VCaP (cell line): ENCODE measurements around the gene COL11A2.
"Not testable (repeated sequence)": the region's sequence is repeated elsewhere in the genome, so short reads cannot be mapped to it uniquely, and the experiment has no call there.

Experiments
- H3K27ac ChIP-seq: fragments of 450-650 bp; 2 replicates; pipeline ENCODE4 v1.5.1; 2017
- TF ChIP-seq, protein P1 (sequence below): fragments of 450-650 bp; conservative IDR thresholded peaks from 2 replicates; pipeline ENCODE4 v1.5.1; 2017; ENCODE audit warnings: mild to moderate bottlenecking, moderate library complexity

COL11A2 gene

DNA sequence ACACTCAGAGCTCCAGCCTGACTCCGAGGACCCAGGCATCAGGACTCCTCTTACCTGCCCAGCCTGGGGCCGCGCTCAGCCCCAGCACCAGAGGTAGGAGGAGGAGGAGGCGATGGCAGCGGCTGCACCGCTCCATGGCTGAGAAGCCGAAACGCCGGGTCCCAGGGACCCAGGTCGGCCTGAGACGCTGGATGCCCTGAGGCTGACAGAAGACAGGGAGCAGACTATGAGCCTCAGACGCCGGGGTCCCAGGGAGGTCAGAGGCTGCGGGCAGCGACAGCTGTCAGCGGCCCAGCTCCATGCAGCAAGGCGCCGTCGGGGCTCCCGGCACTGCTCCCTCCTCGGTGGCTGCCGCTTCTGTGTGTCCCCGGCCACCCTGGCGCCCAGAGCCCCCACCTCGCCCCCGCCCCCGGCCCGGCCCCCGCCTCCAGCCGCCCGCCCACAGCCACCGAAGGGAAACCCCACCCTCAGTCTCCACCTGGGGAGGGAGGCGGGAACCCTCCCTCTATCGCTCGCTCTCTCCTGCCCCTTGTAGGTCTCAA, at the start of gene COL11A2:
Gene COL11A2 (minus strand): TSS at position 363 of the 542 bp plus-strand sequence. CDS start 227 bp downstream, at position 136.
- TF ChIP-seq, protein P1, sequence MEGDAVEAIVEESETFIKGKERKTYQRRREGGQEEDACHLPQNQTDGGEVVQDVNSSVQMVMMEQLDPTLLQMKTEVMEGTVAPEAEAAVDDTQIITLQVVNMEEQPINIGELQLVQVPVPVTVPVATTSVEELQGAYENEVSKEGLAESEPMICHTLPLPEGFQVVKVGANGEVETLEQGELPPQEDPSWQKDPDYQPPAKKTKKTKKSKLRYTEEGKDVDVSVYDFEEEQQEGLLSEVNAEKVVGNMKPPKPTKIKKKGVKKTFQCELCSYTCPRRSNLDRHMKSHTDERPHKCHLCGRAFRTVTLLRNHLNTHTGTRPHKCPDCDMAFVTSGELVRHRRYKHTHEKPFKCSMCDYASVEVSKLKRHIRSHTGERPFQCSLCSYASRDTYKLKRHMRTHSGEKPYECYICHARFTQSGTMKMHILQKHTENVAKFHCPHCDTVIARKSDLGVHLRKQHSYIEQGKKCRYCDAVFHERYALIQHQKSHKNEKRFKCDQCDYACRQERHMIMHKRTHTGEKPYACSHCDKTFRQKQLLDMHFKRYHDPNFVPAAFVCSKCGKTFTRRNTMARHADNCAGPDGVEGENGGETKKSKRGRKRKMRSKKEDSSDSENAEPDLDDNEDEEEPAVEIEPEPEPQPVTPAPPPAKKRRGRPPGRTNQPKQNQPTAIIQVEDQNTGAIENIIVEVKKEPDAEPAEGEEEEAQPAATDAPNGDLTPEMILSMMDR: no peak
- H3K27ac ChIP-seq: peak within 1 kb of the TSS; percentile 37; the same call in 1 of the 2 replicates

DNA sequence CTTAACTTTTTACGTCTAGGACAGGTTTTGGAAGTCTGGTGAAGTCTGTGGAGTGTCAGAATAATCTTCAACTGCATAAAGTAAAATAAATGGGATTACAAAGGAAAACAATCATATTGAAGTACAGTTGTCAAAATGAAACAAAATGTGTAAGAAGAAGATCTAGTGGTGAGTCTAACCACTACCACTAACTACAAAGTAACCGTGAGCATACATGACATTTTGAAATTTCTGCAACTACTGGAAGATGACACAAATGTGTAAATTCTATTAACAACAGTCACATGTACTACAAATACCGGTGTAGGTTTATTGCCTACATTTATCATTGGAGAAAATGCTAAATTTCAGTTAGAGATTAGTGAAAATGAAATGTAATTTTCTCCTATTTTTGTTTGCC, 49.7 kb upstream of the COL11A2 start:
- no peak overlapping the region for H3K27ac ChIP-seq
- TF ChIP-seq, protein P1: no peak

DNA sequence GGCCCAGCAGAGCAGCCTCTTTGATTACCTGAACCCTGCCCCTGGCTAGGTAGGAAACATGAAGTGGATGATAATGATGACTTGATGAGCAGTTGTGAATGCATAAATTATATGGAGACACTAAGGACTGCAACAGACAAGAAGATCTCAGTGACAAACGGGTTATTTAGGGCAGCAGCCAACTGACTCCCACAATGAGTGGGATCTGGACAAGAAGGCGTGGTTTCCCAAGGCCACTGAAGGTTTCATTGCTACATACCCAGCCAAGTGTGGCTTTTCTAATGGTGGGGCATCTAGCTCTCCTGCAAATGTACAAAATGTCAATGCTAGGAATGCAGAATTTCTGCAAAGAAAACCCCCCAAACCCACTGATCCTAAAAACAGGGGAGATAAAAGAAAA, 45.5 kb upstream of the COL11A2 start:
- TF ChIP-seq, protein P1: no peak

DNA sequence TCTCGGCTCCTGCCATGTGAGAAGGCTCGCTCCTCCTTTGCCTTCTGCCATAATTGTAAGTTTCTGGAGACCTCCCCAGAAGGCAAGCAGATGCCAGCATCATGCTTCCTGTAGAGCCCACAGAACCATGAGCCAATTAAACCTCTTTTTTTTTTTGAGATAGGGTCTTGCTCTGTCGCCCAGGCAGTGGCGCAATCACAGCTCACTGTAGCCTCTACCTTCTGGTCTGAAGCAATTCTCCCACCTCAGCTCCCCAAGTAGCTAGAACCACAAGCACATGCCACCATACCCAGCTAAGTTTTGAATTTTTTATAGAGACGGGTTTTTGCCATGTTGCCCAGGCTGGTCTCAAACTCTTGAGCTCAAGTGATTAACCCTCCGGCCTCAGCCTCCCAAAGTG, 44.6 kb upstream of the COL11A2 start:
- H3K27ac ChIP-seq: no peak overlapping the region
- TF ChIP-seq, protein P1: no peak

More for the DNA sequence above, 45.5 kb upstream of the COL11A2 start:
- no peak overlapping the region for H3K27ac ChIP-seq

DNA sequence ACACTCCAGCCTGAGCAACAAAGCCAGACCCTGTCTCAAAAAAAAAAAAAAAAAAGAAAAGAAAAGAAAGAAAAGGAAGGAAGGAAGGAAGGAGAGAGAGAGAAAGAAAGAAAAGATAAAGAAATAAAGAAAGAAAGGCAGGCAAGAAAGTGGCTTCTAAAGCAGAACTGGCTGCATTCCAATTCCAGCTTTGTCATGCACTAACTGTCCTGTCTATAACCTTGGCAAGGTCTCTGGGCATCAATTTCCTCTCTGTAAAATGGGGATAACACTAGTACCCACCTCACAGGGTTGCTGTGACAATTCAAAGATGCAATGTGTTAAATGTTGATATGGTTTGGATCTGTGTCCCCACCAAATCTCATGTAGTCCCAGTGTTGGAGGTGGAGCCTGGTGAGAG, 44.1 kb upstream of the COL11A2 start:
- TF ChIP-seq, protein P1: no peak

DNA sequence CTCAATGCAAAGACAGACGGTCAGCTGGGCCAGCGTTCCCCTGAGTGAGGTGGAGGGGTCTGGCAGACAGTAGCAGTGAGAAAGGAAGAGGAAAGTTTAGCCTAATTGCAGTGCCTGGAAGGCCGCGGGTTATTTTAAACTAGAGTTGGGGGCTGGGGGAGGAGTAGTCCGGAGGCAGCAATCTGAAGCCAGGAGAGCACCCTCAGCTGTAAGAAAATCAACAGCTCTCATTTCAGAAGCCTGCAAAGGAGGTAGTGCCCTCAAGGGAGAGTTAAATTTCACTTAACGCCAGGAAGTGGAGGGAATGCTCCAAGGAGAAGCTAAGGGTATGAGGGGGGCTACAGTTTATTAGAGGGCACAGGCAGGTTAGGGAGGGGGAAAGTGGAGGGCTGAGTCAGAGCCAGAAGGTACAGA, 43.0 kb upstream of the COL11A2 start:
- no peak overlapping the region for H3K27ac ChIP-seq
- TF ChIP-seq, protein P1: no peak

More for the DNA sequence above, 44.1 kb upstream of the COL11A2 start:
- no peak overlapping the region for H3K27ac ChIP-seq

DNA sequence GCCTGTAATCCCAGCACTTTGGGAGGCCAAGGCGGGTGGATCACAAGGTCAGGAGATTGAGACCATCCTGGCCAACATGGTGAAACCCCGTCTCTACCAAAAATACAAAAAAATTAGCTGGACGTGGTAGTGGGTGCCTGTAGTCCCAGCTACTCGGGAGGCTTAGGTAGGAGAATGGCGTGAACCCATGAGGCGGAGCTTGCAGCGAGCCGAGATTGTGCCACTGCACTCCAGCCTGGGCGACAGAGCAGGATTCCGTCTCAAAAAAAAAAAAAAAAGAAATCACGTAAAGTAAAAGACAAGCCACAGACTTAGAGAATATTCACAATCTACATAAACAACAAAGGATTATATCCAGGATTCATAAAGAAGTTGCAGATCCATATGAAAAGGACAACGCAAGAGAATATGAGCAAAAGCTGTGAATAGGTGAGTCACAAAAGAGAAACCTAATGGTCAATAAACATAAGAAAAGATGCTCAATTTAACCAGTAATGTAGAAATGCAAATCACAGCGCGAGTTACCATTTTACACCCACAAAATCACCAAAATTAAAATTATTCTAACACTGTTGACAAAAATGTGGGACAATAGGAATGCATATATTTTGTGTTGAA, 34.3 kb upstream of the COL11A2 start:
- not testable (repeated sequence) for H3K27ac ChIP-seq

DNA sequence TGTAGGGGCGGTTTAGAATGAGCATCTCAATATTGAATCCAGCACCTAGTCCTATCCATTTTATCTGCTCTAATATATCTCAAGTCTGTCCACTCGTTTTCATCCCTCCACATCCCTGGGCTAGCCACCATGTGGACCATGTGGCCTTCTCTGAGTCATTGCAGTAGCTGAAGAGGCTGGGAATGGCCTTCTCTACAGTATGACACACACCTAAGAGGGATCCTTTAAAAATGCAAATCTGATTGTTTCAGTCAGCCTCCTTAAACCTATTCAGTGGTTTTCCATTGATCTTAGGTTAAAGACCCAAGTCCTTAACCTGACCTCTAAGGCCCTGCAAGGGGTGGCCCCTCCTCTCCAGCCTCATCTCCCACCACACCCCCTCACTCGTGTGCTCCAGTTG, 25.4 kb upstream of the COL11A2 start:
- TF ChIP-seq, protein P1: no peak
- no peak overlapping the region for H3K27ac ChIP-seq
